D341Med (cell line): ENCODE measurements around the gene C4BPB.
"Not testable (repeated sequence)": the region's sequence is repeated elsewhere in the genome, so short reads cannot be mapped to it uniquely, and the experiment has no call there.

Source experiments
- DNase-seq: peaks from one replicate; pipeline ENCODE4 v3.0.0; 2012; ENCODE audit warnings: low spot score

The C4BPB gene

DNA sequence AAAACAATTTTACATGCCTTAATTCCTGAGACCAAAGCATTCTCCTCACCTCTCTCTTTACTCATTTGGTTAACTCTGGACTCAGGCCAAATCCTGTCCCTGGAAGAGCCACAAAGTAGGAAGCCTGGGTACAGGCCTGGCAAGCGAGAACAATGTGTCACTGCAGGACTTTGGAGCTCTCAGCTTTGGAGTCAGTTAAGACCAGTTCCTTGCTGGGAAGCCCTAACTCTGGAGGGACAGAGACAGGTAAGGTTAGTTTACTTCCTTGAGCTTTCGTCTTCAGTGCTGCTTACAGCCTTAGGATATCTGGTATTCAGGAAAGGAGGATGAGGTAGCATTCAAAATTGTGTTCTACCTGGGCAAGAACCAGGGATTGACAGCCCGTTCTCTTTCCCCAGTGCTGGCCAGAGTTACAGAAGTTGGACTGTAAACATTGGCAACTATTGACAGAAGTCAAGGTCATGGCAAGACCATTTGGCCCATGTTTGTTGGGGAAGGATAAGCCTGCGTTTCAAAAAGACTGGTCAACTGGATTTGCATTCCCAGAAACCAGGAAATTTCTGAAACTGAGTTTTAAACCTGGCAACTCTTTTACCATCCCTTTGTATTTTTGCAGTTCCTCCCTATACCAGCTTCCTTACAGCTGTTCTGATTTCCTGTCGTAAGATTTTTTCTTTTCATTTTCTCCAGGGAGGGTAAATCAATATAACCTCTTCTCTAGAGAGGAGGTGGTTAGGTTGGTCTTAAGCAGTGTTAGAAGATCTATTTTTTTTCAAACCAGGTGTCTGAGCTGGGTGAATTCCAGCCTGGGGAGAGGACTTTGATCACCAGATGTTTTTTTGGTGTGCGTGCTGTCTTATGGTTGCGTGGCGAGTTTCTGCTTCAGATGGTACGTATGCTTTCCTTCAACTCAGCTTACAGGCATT, at the start of gene C4BPB:
Gene C4BPB (plus strand): TSS at position 160 of the 926 bp plus-strand sequence. CDS start 672 bp downstream, at position 832.
- DNase-seq: no peak

DNA sequence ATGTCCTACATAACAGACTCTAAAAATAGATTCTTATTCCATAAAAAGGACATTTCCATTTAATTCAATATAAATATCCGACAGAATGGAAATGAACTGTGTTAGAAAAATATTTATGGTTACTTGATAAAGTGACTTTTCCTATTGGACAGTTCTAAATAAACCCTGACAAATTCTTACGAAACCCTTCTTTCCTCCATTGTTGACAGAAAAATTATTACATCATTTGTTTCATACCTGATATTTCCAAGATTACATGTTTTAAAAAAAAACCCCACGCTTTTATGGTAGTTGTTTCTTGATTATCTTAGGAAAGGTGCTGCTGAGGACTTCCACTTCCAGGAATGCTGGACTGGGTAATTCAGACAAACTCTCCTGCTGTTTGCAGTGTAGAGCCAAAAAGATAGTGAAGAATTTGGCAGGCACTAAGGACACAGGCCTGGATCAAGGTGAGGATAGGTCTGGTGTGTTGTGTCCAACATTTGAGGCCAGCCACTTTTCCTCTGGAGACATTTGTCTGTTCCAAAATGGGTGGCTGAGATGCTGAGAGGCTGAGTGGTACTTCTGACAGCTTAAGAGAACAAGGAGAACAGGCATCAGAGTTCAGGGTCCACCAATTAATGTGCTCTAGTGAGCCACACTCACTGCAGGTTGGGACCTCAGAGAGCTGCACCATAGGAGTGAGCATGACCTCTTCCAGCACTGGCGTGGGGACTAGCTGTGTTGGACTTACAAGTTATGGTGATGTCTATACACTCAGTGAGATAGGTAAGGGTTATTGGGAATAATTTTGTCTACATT, 49.1 kb upstream of the C4BPB start:
- DNase-seq: no peak

DNA sequence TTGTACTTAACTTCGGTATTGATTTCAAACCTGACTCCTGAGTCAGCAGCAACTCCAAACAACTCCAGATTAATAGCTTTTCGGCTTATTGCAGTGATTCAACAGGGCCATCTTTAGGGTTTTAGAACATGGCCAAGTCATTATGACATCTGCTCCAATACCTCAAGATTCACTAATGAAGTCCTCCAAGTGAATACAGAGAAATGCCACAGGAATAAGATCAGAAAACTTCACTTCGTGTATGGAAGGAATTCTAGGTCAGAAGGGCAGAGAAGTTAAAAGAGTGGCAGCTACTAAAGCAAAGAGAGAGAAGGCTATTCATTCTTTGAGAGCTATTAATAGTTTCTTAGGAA, 48.5 kb upstream of the C4BPB start:
- no peak for DNase-seq

- DNase-seq: not testable (repeated sequence)
Observed at GRCh38 chr1:207041397-207041796, 47.3 kb upstream of the C4BPB start.

DNA sequence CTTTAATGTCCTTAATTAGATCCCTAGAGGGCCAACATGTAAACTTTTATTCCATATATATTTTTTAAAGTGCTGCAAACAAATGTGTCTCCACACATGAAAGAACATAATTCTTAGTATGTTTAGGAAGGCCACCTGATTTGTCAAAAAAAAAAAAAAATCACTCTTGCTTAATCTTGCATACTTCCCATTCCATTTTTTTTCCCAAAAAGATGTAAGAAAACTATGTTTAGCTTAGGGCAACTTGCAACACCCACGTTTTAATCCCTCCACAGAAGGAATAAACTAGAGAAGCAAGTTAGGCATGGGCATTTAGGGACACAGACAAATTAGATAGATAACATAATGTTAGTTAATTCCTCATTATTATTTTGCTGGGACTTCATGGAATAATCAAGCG, 43.2 kb upstream of the C4BPB start:
- DNase-seq: no peak

- DNase-seq: no peak
Observed at GRCh38 chr1:207047505-207047904, 41.2 kb upstream of the C4BPB start.

DNA sequence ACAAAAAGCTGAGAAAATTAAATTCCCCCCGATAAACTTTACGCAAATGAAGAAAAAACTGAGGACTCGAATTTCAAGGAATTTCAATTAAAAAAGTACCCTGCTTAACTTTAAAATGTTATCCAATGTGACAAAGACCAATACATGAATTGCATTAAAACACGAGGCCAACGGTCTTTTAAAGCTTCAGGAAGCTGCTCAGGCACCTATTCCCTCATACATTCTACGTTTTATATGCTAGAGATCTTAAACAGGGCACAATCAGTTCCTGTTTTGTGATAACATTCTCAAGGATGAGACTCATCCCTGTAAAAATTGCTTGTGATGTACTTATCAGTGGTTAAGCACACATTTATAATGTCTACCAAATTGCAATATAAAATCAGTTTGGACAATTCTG, 40.6 kb upstream of the C4BPB start:
- no peak for DNase-seq

DNA sequence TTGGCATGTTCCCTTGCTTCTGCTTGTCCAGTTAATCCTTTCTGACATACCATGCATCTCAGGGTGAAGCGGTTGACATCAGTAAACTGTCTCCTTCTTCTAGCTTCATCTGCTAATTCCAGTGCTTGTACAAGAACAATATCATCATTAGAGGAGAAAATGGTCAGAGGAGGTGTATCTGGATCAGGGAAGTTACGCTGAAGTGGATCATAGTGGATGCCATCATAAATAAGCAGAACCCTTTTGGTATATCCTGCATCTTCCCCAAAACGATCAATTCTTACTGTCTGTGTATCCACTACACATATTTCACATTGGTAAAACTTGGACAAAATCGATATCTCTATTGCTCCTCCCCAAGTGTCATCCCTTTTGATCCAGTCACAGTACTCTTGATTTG, 39.6 kb upstream of the C4BPB start:
- no peak for DNase-seq

DNA sequence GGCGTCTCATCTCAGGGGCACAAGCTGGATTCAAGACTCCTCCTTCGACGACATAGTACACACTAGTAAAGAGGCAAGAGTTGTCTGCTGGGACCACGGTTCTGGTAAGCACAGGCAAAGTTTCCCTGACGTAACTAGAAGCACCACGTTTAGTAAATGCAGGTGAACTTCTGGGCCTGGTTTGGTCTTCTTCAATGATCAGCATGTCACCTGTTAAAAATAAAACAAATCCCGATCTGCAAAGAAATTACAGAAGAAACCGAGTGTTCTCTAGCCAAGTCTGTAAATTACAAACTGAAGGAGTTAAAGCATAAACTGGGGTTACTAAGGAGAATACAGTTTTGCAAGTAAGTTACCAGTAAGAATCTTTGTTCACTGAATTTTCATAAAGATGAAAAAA, 39.1 kb upstream of the C4BPB start:
- DNase-seq: no peak

GRCh38 chr1:207049974-207050391, 38.7 kb upstream of the C4BPB start:
- DNase-seq: peak; percentile 39

DNA sequence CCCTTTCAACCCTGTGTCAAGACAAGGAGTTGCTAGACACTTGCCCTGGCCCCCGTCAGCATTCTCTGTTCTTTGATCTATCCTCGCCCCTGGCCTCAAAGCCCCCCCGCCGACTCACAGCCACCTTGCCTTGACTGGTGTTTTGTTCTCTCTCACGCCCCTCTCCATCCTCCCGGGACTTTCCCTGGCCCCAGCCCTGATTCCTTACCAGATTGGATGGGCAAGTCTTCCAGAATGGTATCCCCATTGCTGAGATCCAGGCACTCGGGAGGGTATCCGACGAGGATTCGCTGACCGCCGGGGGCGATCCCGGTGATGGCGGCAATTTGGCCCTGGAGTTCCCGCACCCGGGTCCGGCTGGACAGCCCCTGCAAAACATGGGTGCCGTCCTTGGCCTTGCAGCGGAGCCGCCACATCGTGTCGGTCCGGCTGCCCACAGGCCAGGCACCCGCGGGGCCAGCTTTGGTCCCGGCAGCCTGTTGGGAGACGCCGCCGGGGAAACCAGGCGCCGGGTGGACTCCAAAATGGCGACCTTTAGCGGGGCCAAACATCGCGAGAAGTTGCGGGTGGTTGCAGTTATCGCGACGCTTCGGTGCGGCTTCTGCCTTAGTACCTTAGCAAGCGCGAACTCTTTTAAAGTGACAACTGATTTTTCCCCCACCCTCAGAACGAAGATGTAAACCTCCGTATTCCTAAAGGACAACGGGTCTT, 38.0 kb upstream of the C4BPB start:
- peak; percentile 91 for DNase-seq

GRCh38 chr1:207051191-207051943, 37.3 kb upstream of the C4BPB start, which contains the start of gene YOD1:
TSS of gene YOD1 (minus strand) at chr1:207051208. CDS start at chr1:207051030, 178 bp downstream.
- DNase-seq: no peak

DNA sequence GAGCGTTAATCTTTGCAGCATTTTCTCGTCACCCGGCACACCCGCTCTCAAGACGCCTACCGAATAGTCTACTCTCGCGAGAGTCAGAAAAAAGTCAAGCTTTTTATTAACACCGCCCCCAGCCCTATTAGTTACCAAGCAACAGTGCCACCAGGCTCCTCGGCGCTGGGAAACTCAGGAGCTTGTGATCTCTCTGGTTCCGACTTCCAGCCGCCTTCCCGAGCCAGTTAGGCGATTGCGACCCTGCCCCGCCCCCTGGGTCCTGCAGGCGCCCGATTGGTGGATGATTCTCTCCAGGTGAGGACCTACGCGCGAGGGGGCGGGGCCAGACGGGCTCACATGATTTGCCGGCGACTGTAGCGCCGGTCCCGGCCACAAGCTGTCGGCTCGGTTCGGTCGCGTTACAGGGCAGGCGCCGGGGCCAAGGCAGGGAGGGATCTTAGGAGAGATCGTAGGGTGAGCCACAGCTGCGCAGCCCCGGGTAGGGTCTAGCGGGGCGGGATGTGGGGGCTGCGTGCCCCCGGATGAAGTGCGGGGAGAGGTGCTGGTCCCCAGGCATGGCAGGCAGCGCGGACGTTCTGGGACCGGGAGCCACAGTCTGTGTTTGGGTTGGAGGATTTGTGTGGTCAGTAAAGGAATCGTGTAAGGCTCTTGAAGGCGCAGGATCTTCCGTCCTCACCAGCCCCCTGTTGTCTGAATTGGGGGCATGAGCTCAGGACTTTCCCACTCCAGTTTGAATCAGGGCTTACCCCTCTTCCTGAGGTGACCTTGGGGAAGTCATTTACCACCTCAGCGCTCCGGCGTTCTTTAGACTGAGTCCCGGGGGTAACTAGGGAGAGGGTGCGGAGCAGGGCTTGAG, 35.5 kb upstream of the C4BPB start, which contains the start of gene PFKFB2:
Gene PFKFB2 (plus strand): TSS at position 365 of the 859 bp plus-strand sequence. CDS start 1,443 bp downstream, outside the sequence.
- DNase-seq: peak; percentile 95

DNA sequence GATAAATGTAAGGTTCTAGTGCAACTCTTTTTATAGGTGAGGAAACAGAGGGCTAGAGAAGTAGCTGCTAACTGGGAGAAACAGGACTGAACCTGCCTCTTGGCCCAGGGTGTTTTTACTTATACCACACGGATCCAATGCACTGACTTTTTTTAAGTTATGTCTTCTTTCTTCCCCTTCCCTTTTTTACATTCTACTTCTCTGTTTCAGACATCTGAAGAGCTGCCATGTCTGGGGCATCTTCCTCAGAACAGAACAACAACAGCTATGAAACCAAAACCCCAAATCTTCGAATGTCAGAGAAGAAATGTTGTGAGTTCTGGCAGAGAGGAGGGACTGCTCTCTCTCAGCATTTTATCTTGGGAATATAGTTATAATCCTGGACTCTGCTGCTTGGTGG, 34.2 kb upstream of the C4BPB start:
- no peak for DNase-seq

GRCh38 chr1:207055386-207056001, 33.2 kb upstream of the C4BPB start:
- DNase-seq: no peak

DNA sequence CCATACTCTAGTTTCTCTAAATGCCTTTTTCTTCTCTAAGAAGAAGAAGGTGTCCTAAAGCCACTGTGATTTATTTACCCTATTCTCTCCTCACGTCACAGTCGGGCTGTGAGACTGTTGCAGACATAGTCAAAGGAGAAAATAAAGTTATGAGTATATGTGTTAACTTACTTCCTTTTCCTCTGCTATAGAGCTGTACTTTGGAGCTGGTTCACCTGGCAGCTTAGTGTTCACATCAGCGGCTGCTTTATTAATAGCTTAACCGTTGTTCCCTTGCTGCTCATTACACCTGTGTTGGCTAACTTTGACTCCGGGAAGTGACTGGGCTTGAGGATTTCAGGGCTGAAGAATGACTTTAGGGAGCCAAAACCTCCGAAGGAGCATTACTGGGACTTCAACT, 32.0 kb upstream of the C4BPB start:
- no peak for DNase-seq

DNA sequence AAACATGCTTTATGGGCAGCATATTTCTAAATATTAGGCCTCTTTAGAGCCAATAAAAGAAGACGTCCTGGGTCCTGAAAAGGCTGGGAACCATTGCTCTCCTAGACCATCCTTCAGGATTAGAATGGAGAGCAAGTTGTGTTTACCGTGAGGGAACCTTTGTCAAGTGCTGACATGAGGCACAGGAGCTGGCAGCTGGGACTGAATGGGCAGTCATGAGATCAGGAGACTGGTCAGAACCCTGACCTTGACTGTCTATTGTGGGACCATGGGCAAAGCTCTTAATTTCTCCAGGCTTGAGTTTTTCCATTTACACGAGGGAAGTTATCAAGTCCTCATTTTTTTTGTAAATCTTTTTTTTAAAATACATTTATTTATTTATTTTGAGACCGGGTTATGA, 30.4 kb upstream of the C4BPB start:
- no peak for DNase-seq

- DNase-seq: peak; percentile 45
Observed at GRCh38 chr1:207058878-207059867, 29.5 kb upstream of the C4BPB start.

- DNase-seq: no peak
Observed at GRCh38 chr1:207059881-207060280, 28.8 kb upstream of the C4BPB start.
